SU-DHL-6 (cell line): ENCODE data around the gene PODXL2.

Source experiments
- H2AFZ ChIP-seq: fragments of 200-600 bp; sonication (generic); 2 replicates; pipeline ENCODE4 v1.6.1; 2014; ENCODE audit warnings: low read depth, mild to moderate bottlenecking, moderate library complexity, mixed read lengths, antibody characterized with exemption, low read length; ENCODE audit not compliant: severe bottlenecking
- H3F3A ChIP-seq: fragments of 200-600 bp; shearing (Covaris generic); 2 replicates; pipeline ENCODE4 v1.6.0; 2016; ENCODE audit warnings: antibody characterized with exemption, mild to moderate bottlenecking; ENCODE audit not compliant: insufficient read depth
- H3K27ac ChIP-seq: fragments of 200-600 bp; sonication (generic); 2 replicates; pipeline ENCODE4 v1.5.1; 2016; ENCODE audit warnings: low read depth, mild to moderate bottlenecking, low read length, moderate library complexity, mixed read lengths
- H3K27me3 ChIP-seq: fragments of 200-600 bp; sonication (generic), shearing (Covaris generic); 2 replicates; pipeline ENCODE4 v1.6.0; 2014; ENCODE audit warnings: mild to moderate bottlenecking, low read length
- H3K36me3 ChIP-seq: fragments of 200-600 bp; sonication (generic); 2 replicates; pipeline ENCODE4 v1.6.1; 2014; ENCODE audit warnings: mild to moderate bottlenecking, low read length, mixed read lengths
- H3K4me2 ChIP-seq: fragments of 300-600, 200-600 bp; shearing (Covaris generic), sonication (generic); 2 replicates; pipeline ENCODE4 v1.6.0; 2014; ENCODE audit warnings: low read length, low read depth, mild to moderate bottlenecking; ENCODE audit not compliant: poor library complexity, severe bottlenecking
- H3K4me3 ChIP-seq: fragments of 200-600 bp; sonication (generic); 2 replicates; pipeline ENCODE4 v1.5.1; 2014; ENCODE audit warnings: antibody characterized with exemption, low read length, mild to moderate bottlenecking, mixed read lengths; ENCODE audit not compliant: insufficient read depth, poor library complexity, severe bottlenecking
- H3K79me2 ChIP-seq: fragments of 200-600 bp; sonication (generic); 2 replicates; pipeline ENCODE4 v1.6.1; 2014; ENCODE audit warnings: mild to moderate bottlenecking, low read length, moderate library complexity; ENCODE audit not compliant: insufficient read depth
- H3K9ac ChIP-seq: fragments of 200-600 bp; sonication (generic); 2 replicates; pipeline ENCODE4 v1.7.0; 2014; ENCODE audit warnings: mild to moderate bottlenecking, low read length
- H3K9me2 ChIP-seq: fragments of 200-600 bp; sonication (generic); replicated peaks from 2 replicates; pipeline ENCODE4 v1.6.1; 2014; ENCODE audit warnings: low read length; ENCODE audit not compliant: insufficient read depth
- H3K9me3 ChIP-seq: fragments of 200-600 bp; sonication (generic); 2 replicates; pipeline ENCODE4 v1.6.1; 2014; ENCODE audit warnings: low read length, mixed read lengths; ENCODE audit not compliant: insufficient read depth
- H4K20me1 ChIP-seq: fragments of 200-600 bp; sonication (generic); 2 replicates; pipeline ENCODE4 v1.6.1; 2014; ENCODE audit warnings: low read depth, mild to moderate bottlenecking, antibody characterized with exemption, low read length, moderate library complexity, mixed read lengths
- EZH2phosphoT487 ChIP-seq: fragments of 200-600 bp; sonication (generic), shearing (Covaris generic); conservative IDR thresholded peaks from 2 replicates; pipeline ENCODE4 v1.6.1; 2018; ENCODE audit warnings: mild to moderate bottlenecking, antibody characterized with exemption, low read length, moderate library complexity, mixed read lengths
- TF ChIP-seq, protein P1 (sequence below): fragments of 200-600 bp; sonication (generic); IDR thresholded peaks from one replicate; pipeline ENCODE4 v1.5.1; 2017; ENCODE audit warnings: antibody characterized with exemption, mild to moderate bottlenecking, low read length, moderate library complexity; ENCODE audit not compliant: insufficient read depth, poor library complexity, severe bottlenecking

Gene PODXL2

GRCh38 chr3:127682561-127682960 lies 53.6 kb downstream of the PODXL2 start:
- Histone ChIP-seq H2AFZ (no peak overlapping the region), H3K27ac (no peak overlapping the region), H3K36me3 (no peaks in the 10 kb centered on the region), H3F3A (no peaks in the 10 kb centered on the region), H4K20me1 (no peaks in the 10 kb centered on the region), H3K4me2 (no peak overlapping the region), H3K79me2 (no peaks in the 10 kb centered on the region), H3K9ac (no peak overlapping the region), H3K4me3 (no peak overlapping the region), H3K27me3 (no peaks in the 10 kb centered on the region), H3K9me2 (no peaks in the 10 kb centered on the region), H3K9me3 (no peaks in the 10 kb centered on the region; the same call in 1 of the 2 replicates)
- TF ChIP-seq EZH2phosphoT487, result no peak
- TF ChIP-seq, protein P1, sequence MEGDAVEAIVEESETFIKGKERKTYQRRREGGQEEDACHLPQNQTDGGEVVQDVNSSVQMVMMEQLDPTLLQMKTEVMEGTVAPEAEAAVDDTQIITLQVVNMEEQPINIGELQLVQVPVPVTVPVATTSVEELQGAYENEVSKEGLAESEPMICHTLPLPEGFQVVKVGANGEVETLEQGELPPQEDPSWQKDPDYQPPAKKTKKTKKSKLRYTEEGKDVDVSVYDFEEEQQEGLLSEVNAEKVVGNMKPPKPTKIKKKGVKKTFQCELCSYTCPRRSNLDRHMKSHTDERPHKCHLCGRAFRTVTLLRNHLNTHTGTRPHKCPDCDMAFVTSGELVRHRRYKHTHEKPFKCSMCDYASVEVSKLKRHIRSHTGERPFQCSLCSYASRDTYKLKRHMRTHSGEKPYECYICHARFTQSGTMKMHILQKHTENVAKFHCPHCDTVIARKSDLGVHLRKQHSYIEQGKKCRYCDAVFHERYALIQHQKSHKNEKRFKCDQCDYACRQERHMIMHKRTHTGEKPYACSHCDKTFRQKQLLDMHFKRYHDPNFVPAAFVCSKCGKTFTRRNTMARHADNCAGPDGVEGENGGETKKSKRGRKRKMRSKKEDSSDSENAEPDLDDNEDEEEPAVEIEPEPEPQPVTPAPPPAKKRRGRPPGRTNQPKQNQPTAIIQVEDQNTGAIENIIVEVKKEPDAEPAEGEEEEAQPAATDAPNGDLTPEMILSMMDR, result no peak

- no peak overlapping the region for H3K4me2 ChIP-seq
- H3K79me2 ChIP-seq, result no peaks in the 10 kb centered on the region
- H3F3A ChIP-seq, result no peaks in the 10 kb centered on the region
- no peaks in the 10 kb centered on the region for H3K36me3 ChIP-seq
- no peaks in the 10 kb centered on the region for H4K20me1 ChIP-seq
- no peak overlapping the region for H3K9ac ChIP-seq
- H3K9me3 ChIP-seq, result no peaks in the 10 kb centered on the region; the same call in 1 of the 2 replicates
- no peak overlapping the region for H3K4me3 ChIP-seq
- no peaks in the 10 kb centered on the region for H3K9me2 ChIP-seq
- TF ChIP-seq, protein P1, result no peak
- no peak for TF ChIP-seq EZH2phosphoT487
- no peak overlapping the region for H2AFZ ChIP-seq
- H3K27ac ChIP-seq, result no peak overlapping the region
- no peaks in the 10 kb centered on the region for H3K27me3 ChIP-seq
Measured at GRCh38 chr3:127684871-127685707, 56.1 kb downstream of the PODXL2 start.

DNA sequence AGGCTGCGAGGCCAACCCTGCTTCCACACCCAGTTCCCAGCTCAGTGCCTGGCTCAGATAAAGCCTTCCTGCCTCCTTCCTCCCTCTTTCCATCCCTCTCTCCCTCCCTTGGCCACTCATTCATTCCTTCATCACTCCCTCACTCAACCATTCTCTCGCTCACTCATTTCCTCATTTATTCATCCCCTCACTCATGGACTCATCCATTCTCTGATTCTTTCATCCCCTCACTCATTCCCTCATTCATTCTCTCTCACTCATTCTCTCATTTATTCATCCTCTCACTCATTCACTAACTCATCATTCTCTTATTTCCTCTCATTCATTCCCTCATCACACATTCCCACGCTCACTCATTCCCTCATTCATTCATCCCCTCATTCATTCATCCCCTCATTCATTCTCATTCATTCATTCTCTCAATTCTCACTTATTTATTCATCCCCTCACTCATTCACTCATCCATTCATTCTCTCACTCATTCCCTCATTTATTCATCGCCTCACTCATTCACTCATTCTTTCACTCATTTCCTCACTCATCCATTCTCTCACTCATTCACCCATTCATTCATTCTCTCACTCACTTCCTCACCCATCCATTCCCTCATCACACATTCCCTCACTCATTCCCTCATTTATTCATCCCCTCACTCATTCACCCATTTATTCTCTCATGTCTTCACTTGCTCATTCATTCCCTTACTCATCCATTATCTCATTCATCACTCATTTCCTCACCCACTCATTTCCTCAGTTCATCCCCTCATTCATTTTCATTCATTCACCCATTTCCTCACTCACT lies 56.9 kb downstream of the PODXL2 start:
- Histone ChIP-seq H3K9me2 (no peaks in the 10 kb centered on the region), H3F3A (no peaks in the 10 kb centered on the region), H3K27me3 (no peaks in the 10 kb centered on the region), H3K9me3 (no peaks in the 10 kb centered on the region; the same call in 1 of the 2 replicates), H3K4me3 (no peak overlapping the region), H4K20me1 (no peaks in the 10 kb centered on the region), H3K9ac (no peak overlapping the region), H2AFZ (no peak overlapping the region), H3K27ac (no peak overlapping the region), H3K4me2 (no peak overlapping the region), H3K79me2 (no peaks in the 10 kb centered on the region), H3K36me3 (no peaks in the 10 kb centered on the region)
- no peak for TF ChIP-seq EZH2phosphoT487
- TF ChIP-seq, protein P1, result no peak
